HepG2 (cell line): ENCODE data around the gene TEX9. TPM values are rescaled to one million over a fixed set of nuclear protein-coding genes. Genes with fewer than 3 reads are reported as not detected.

Source experiments
- ATAC-seq: fragments of 200-7000 bp; cut with Tn5 transposase; 3 replicates; pipeline ENCODE4 v1.9.1; 2020; ENCODE audit warnings: mild to moderate bottlenecking, moderate library complexity
- BruUV-seq: library from RNA; stranded (reverse); fragments of 400-500 nt; replicated peaks from 2 replicates; lab custom pipeline; 2021; lab: Mats Ljungman, UMichigan
- CTCF ChIA-PET: fragments of 300-600 bp; formaldehyde crosslinking; extraction: SDS; loops from one replicate; lab custom pipeline; 2021; ENCODE audit warnings: low total read pairs, inconsistent platforms, low intra/inter-chr PET ratio; lab: Yijun Ruan, JAX
- POLR2A ChIA-PET: fragments of 350-600 bp; sonication (Branson Sonifier 250); formaldehyde crosslinking; loops from one replicate; lab custom pipeline; 2020; ENCODE audit warnings: antibody characterized with exemption, inconsistent platforms; lab: Yijun Ruan, JAX
- DNase-seq: peaks from one replicate; pipeline ENCODE4 v3.0.0-alpha.2; 2015; ENCODE audit warnings: low spot score
- FAIRE-seq: peaks from 3 replicates; lab custom pipeline; 2011; peaks lifted over from hg19 to GRCh38; lab: Jason Lieb, UNC
- H2AFZ ChIP-seq: one replicate; pipeline ENCODE4 v1.6.1; 2011; ENCODE audit warnings: low read length, inconsistent platforms
- H3K27ac ChIP-seq: fragments of 300-600 bp; 3 replicates; pipeline ENCODE4 v1.8.0; 2011; ENCODE audit warnings: mixed run types, mild to moderate bottlenecking, mixed read lengths, low read length, inconsistent platforms; ENCODE audit not compliant: insufficient read depth; ENCODE audit errors: extremely low read length
- H3K27me3 ChIP-seq, 2 experiments: fragments of 200-600 bp in 1 of 2; 2 replicates in 1 of 2; 3 replicates in 1 of 2; pipeline versions ENCODE4 v1.6.0 to v1.8.0; 2011; ENCODE audit warnings: low read length in 2 of 2, mild to moderate bottlenecking in 2 of 2, moderate library complexity in 2 of 2, inconsistent platforms in 1 of 2; ENCODE audit not compliant: insufficient read depth in 2 of 2, control insufficient read depth in 1 of 2
- H3K36me3 ChIP-seq, 2 experiments: fragments of 200-600 bp in 1 of 2; replicated peaks in 1 of 2; 2 replicates in 1 of 2; 3 replicates in 1 of 2; pipeline versions ENCODE4 v1.5.1 to v1.8.0; 2011; ENCODE audit warnings: low read length in 2 of 2, inconsistent platforms in 1 of 2; ENCODE audit not compliant: insufficient read depth in 2 of 2, control insufficient read depth in 1 of 2
- H3K4me1 ChIP-seq: 2 replicates; pipeline ENCODE4 v1.5.1; 2012; ENCODE audit warnings: low read length, inconsistent platforms; ENCODE audit not compliant: insufficient read depth
- H3K4me2 ChIP-seq: 2 replicates; pipeline ENCODE4 v1.6.0; 2011; ENCODE audit warnings: low read depth, low read length, inconsistent platforms
- H3K4me3 ChIP-seq, 3 experiments: fragments of 200-600 bp in 1 of 3; sonication (generic), shearing (Covaris generic) in 1 of 3; replicated peaks in 1 of 3; 2 replicates each; pipeline ENCODE4 v1.5.1; 2011 to 2016; ENCODE audit warnings: low read length in 3 of 3, inconsistent platforms in 2 of 3, low read depth in 2 of 3, mild to moderate bottlenecking in 2 of 3, control low read depth in 1 of 3, mixed read lengths in 1 of 3; ENCODE audit not compliant: insufficient read depth in 1 of 3
- H3K79me2 ChIP-seq: one replicate; pipeline ENCODE4 v1.6.1; 2011; ENCODE audit warnings: low read length, inconsistent platforms; ENCODE audit not compliant: insufficient read depth
- H3K9ac ChIP-seq: 2 replicates; pipeline ENCODE4 v1.6.0; 2011; ENCODE audit warnings: mild to moderate bottlenecking, low read depth, low read length, inconsistent platforms; ENCODE audit not compliant: insufficient read depth
- H3K9me3 ChIP-seq: 2 replicates; pipeline ENCODE4 v1.5.1; 2012; ENCODE audit warnings: mild to moderate bottlenecking, low read length
- H4K20me1 ChIP-seq: 2 replicates; pipeline ENCODE4 v1.6.0; 2011; ENCODE audit warnings: inconsistent platforms, mild to moderate bottlenecking, low read length, moderate library complexity; ENCODE audit not compliant: insufficient read depth
- AKNA ChIP-seq: sonication (generic); formaldehyde crosslinking; IDR thresholded peaks from 2 replicates; pipeline ENCODE4 v1.4.0; 2020; ENCODE audit warnings: missing genetic modification reagents, borderline replicate concordance
- ARNT2 ChIP-seq: sonication (generic); formaldehyde crosslinking; IDR thresholded peaks from 2 replicates; pipeline ENCODE4 v1.8.0; 2022; ENCODE audit warnings: mild to moderate bottlenecking, low read depth, missing genetic modification reagents, moderate library complexity
- ATF1 ChIP-seq: IDR thresholded peaks from 2 replicates; pipeline ENCODE4 v1.6.1; 2016; ENCODE audit warnings: mild to moderate bottlenecking, control low read depth
- CENPT ChIP-seq: sonication (generic); formaldehyde crosslinking; IDR thresholded peaks from 2 replicates; pipeline ENCODE4 v1.8.0; 2022; ENCODE audit warnings: low read depth, mild to moderate bottlenecking, moderate library complexity, missing genetic modification reagents
- FOXO4 ChIP-seq: sonication (generic); formaldehyde crosslinking; conservative IDR thresholded peaks from 2 replicates; pipeline ENCODE4 v1.8.1; 2023; ENCODE audit warnings: missing genetic modification reagents
- MXD4 ChIP-seq: IDR thresholded peaks from 2 replicates; pipeline ENCODE4 v1.6.1; 2016; ENCODE audit warnings: mild to moderate bottlenecking, missing biosample characterization, missing genetic modification reagents
- MZF1 ChIP-seq: sonication (generic); formaldehyde crosslinking; IDR thresholded peaks from 2 replicates; pipeline ENCODE4 v1.8.1; 2023; ENCODE audit warnings: mild to moderate bottlenecking, missing genetic modification reagents, borderline replicate concordance
- NR2F2 ChIP-seq: IDR thresholded peaks from 2 replicates; pipeline ENCODE4 v1.6.1; 2012; ENCODE audit warnings: low read depth, inconsistent platforms, borderline replicate concordance
- PLRG1 ChIP-seq: fragments of 450-650 bp; conservative IDR thresholded peaks from 2 replicates; pipeline ENCODE4 v1.6.1; 2016
- POGZ ChIP-seq: sonication (generic); formaldehyde crosslinking; IDR thresholded peaks from 2 replicates; pipeline ENCODE4 v1.4.0; 2020; ENCODE audit warnings: mild to moderate bottlenecking, missing genetic modification reagents
- U2AF1 ChIP-seq: fragments of 200-400 bp; formaldehyde crosslinking; optimal IDR thresholded peaks from 2 replicates; pipeline ENCODE3; 2017; ENCODE audit warnings: mild to moderate bottlenecking, low read depth, low read length
- ZNF274 ChIP-seq: sonication (generic); formaldehyde crosslinking; IDR thresholded peaks from 2 replicates; pipeline ENCODE4 v1.5.1; 2020; ENCODE audit warnings: mild to moderate bottlenecking, missing genetic modification reagents
- ZNF446 ChIP-seq: sonication (generic); formaldehyde crosslinking; IDR thresholded peaks from 2 replicates; pipeline ENCODE4 v1.5.0; 2020; ENCODE audit warnings: mild to moderate bottlenecking, missing genetic modification reagents
- ZNF577 ChIP-seq: sonication (generic); formaldehyde crosslinking; IDR thresholded peaks from 2 replicates; pipeline ENCODE4 v1.4.0; 2020; ENCODE audit warnings: mild to moderate bottlenecking, low read depth, missing genetic modification reagents, borderline replicate concordance
- ZNF710 ChIP-seq: sonication (generic); formaldehyde crosslinking; IDR thresholded peaks from 2 replicates; pipeline ENCODE4 v1.5.0; 2020; ENCODE audit warnings: mild to moderate bottlenecking, missing genetic modification reagents, borderline replicate concordance
- ZNF746 ChIP-seq: sonication (generic); formaldehyde crosslinking; IDR thresholded peaks from 2 replicates; pipeline ENCODE4 v1.8.0; 2022; ENCODE audit warnings: mild to moderate bottlenecking, missing genetic modification reagents
- WGBS: methylation state at CpG from one replicate; pipeline ENCODE4 v1.1.6; 2017; ENCODE audit warnings: low lambda C conversion rate; 5-methylcytosine and 5-hydroxymethylcytosine counted together
- in situ Hi-C: cut with HindIII; loops from 2 replicates; pipeline ENCODE4 v1.10.0; 2017; ENCODE audit warnings: low pct_unique_long_range_greater_than_20kb; ENCODE audit not compliant: extremely low pct_ligation_motif_present
- intact Hi-C: fragments of 100-400 bp; cut with micrococcal nuclease; formaldehyde crosslinking; loops from one replicate; pipeline ENCODE4 v1.10.0; 2022; ENCODE audit not compliant: unreplicated experiment
- polyA plus RNA-seq, 8 experiments: library from polyadenylated mRNA; depleted of rRNA in 3 of 8; stranded (reverse) in 7 of 8; unstranded in 1 of 8; fragments of >200 nt; fragmentation: Illumina TruSeq in 4 of 8; extraction: Trizol in 4 of 8; gene quantifications; 2 replicates each; pipeline versions ENCODE4 v1.2.1 to v1.2.3, GENCODE V29; 2011 to 2016; ENCODE audit warnings: low read depth in 4 of 8, missing spikeins in 1 of 8, mixed read lengths in 1 of 8; ENCODE audit not compliant: insufficient read depth in 1 of 8
- total RNA-seq, 5 experiments: library from RNA; depleted of rRNA; stranded (reverse); fragments of >200 nt; fragmentation: Illumina TruSeq; extraction: Trizol; gene quantifications; 2 replicates each; pipeline ENCODE4 v1.2.3, GENCODE V29; 2016; ENCODE audit warnings: low read depth in 1 of 5

TEX9 gene
- total and polyA plus RNA-seq, 2 of the 13 experiments (the other 11 are each of a cell fraction or from before 2014, with no cell fraction given), result 0.82 to 6.9 TPM

GRCh38 chr15:56440214-56440770, 75.1 kb downstream of the TEX9 start (continued):
- TF ChIP-seq ZNF710 (CRISPR knock-in tag) (no peak), ZNF446 (CRISPR knock-in tag) (no peak), MXD4 (CRISPR knock-in tag) (no peak), POGZ (no peak)

- POLR2A ChIA-PET, result no interaction called here
- Histone ChIP-seq H3K9ac (no peak overlapping the region), H3K36me3 (no peaks in the 10 kb centered on the region), H3K4me2 (no peak overlapping the region), H2AFZ (no peak overlapping the region), H3K27me3 (no peaks in the 10 kb centered on the region), H3K79me2 (no peaks in the 10 kb centered on the region), H3K4me1 (no peaks in the 10 kb centered on the region), H3K9me3 (no peaks in the 10 kb centered on the region), H3K4me3 (no peak overlapping the region), H4K20me1 (no peaks in the 10 kb centered on the region), H3K27ac (no peak overlapping the region)
- intact Hi-C loops, result no loop called here
- CTCF ChIA-PET, result no interaction called here
- BruUV-seq, result no TSS peak
- no peak for ATAC-seq
- no peak for FAIRE-seq
- DNase-seq, result no peak
- in situ Hi-C loops, result no loop called here
- WGBS, result 95% methylated on average over 3 of the region's 3 CpGs
- TF ChIP-seq AKNA (CRISPR knock-in tag) (no peak), MZF1 (CRISPR knock-in tag) (no peak), U2AF1 (no peak), NR2F2 (no peak), ZNF274 (CRISPR knock-in tag) (no peak), ATF1 (no peak), ARNT2 (CRISPR knock-in tag) (no peak), ZNF577 (CRISPR knock-in tag) (no peak), POGZ (no peak), FOXO4 (CRISPR knock-in tag) (no peak), ZNF746 (no peak), PLRG1 (no peak), CENPT (CRISPR knock-in tag) (no peak)
Measured at GRCh38 chr15:56442354-56442753, 77.1 kb downstream of the TEX9 start.
